SK-N-SH treated with all-trans-retinoic acid at 6 μM for 48 hours (cell line): Measurements from ENCODE around the gene BPTF.

ENCODE experiments used
- ATAC-seq: fragments of 200-7000 bp; cut with Tn5 transposase; 3 replicates; pipeline ENCODE4 v1.9.1; 2020; ENCODE audit warnings: mild to moderate bottlenecking, moderate library complexity
- ARNTL ChIP-seq: fragments of 450-650 bp; formaldehyde crosslinking; IDR thresholded peaks from 2 replicates; pipeline ENCODE4 v1.5.0; 2020; ENCODE audit warnings: low read depth, mild to moderate bottlenecking, moderate library complexity, borderline replicate concordance
- BACH2 ChIP-seq: fragments of 250-450 bp; sonication (Bioruptor Pico); IDR thresholded peaks from 2 replicates; pipeline ENCODE4 v1.9.0; 2021; ENCODE audit warnings: mild to moderate bottlenecking, borderline replicate concordance
- CREB5 ChIP-seq: fragments of 250-450 bp; sonication (Bioruptor Pico); IDR thresholded peaks from 2 replicates; pipeline ENCODE4 v1.5.1; 2020; ENCODE audit warnings: low read depth, mild to moderate bottlenecking, moderate library complexity
- CSDC2 ChIP-seq: fragments of 250-450 bp; sonication (Bioruptor Pico); IDR thresholded peaks from 2 replicates; pipeline ENCODE4 v1.5.0; 2020; ENCODE audit warnings: mild to moderate bottlenecking, moderate library complexity
- CSRNP3 ChIP-seq: fragments of 250-450 bp; sonication (Bioruptor Pico); IDR thresholded peaks from 2 replicates; pipeline ENCODE4 v1.5.1; 2021; ENCODE audit warnings: mild to moderate bottlenecking, moderate library complexity
- ESRRG ChIP-seq: fragments of 250-450 bp; sonication (Bioruptor Pico); IDR thresholded peaks from 2 replicates; pipeline ENCODE4 v1.6.1; 2021; ENCODE audit warnings: mild to moderate bottlenecking
- GLIS3 ChIP-seq: fragments of 250-450 bp; sonication (Bioruptor Pico); IDR thresholded peaks from 2 replicates; pipeline ENCODE4 v1.5.0; 2020; ENCODE audit warnings: mild to moderate bottlenecking, moderate library complexity
- ISL1 ChIP-seq: fragments of 250-450 bp; sonication (Bioruptor Pico); IDR thresholded peaks from 2 replicates; pipeline ENCODE4 v2.1.2; 2022; ENCODE audit warnings: mild to moderate bottlenecking, moderate library complexity
- OSR1 ChIP-seq: fragments of 250-450 bp; sonication (Bioruptor Pico); IDR thresholded peaks from 2 replicates; pipeline ENCODE4 v1.8.0; 2022; ENCODE audit warnings: moderate library complexity, mild to moderate bottlenecking, inconsistent platforms
- PATZ1 ChIP-seq: fragments of 250-450 bp; sonication (Bioruptor Pico); IDR thresholded peaks from 2 replicates; pipeline ENCODE4 v1.8.0; 2020; ENCODE audit warnings: mild to moderate bottlenecking, moderate library complexity, borderline replicate concordance
- POU6F1 ChIP-seq: fragments of 250-450 bp; sonication (Bioruptor Pico); IDR thresholded peaks from 2 replicates; pipeline ENCODE4 v1.8.0; 2021; ENCODE audit warnings: low read depth, mild to moderate bottlenecking, moderate library complexity, borderline replicate concordance
- SNAI2 ChIP-seq: fragments of 250-450 bp; sonication (Bioruptor Pico); IDR thresholded peaks from 2 replicates; pipeline ENCODE4 v1.5.0; 2020; ENCODE audit warnings: mild to moderate bottlenecking, moderate library complexity
- TOX ChIP-seq: fragments of 250-450 bp; sonication (Bioruptor Pico); IDR thresholded peaks from 2 replicates; pipeline ENCODE4 v1.8.0; 2021; ENCODE audit warnings: mild to moderate bottlenecking, moderate library complexity, borderline replicate concordance
- TSHZ2 ChIP-seq: fragments of 250-450 bp; sonication (Bioruptor Pico); IDR thresholded peaks from 2 replicates; pipeline ENCODE4 v1.5.0; 2020; ENCODE audit warnings: mild to moderate bottlenecking, moderate library complexity
- ZFP3 ChIP-seq: fragments of 250-450 bp; sonication (Bioruptor Pico); IDR thresholded peaks from 2 replicates; pipeline ENCODE4 v1.5.0; 2020; ENCODE audit warnings: mild to moderate bottlenecking, moderate library complexity
- ZFP30 ChIP-seq: fragments of 450-650 bp; formaldehyde crosslinking; IDR thresholded peaks from 2 replicates; pipeline ENCODE4 v1.5.0; 2022; ENCODE audit warnings: mild to moderate bottlenecking, moderate library complexity
- ZNF565 ChIP-seq: fragments of 450-650 bp; formaldehyde crosslinking; conservative IDR thresholded peaks from 2 replicates; pipeline ENCODE4 v1.5.0; 2020; ENCODE audit warnings: low read depth, mild to moderate bottlenecking, moderate library complexity
- ZNF70 ChIP-seq: fragments of 450-650 bp; formaldehyde crosslinking; IDR thresholded peaks from 2 replicates; pipeline ENCODE4 v1.5.0; 2020; ENCODE audit warnings: mild to moderate bottlenecking, moderate library complexity
- ZNF8 ChIP-seq: fragments of 450-650 bp; formaldehyde crosslinking; IDR thresholded peaks from 2 replicates; pipeline ENCODE4 v1.5.0; 2020; ENCODE audit warnings: mild to moderate bottlenecking, moderate library complexity

Gene BPTF

GRCh38 chr17:67942810-67943209, 117.5 kb downstream of the BPTF start:
- ATAC-seq = peak; percentile 75
- TF ChIP-seq ESRRG = no peak
- TF ChIP-seq ZNF70 = no peak
- TF ChIP-seq ZFP3 (CRISPR knock-in tag) = no peak
- no peak for TF ChIP-seq ZFP30
- no peak for TF ChIP-seq GLIS3 (CRISPR knock-in tag)
- no peak for TF ChIP-seq CSDC2 (CRISPR knock-in tag)
- no peak for TF ChIP-seq POU6F1 (CRISPR knock-in tag)
- no peak for TF ChIP-seq ZNF565
- TF ChIP-seq CSRNP3 = no peak
- no peak for TF ChIP-seq SNAI2 (CRISPR knock-in tag)
- TF ChIP-seq ISL1 (CRISPR knock-in tag) = no peak
- TF ChIP-seq OSR1 = no peak
- no peak for TF ChIP-seq ARNTL
- no peak for TF ChIP-seq BACH2 (CRISPR knock-in tag)
- TF ChIP-seq TOX = no peak
- TF ChIP-seq ZNF8 (CRISPR knock-in tag) = no peak

GRCh38 chr17:67944035-67944434, 118.7 kb downstream of the BPTF start:
- ATAC-seq = no peak
- no peak for TF ChIP-seq ZNF70
- no peak for TF ChIP-seq POU6F1 (CRISPR knock-in tag)
- no peak for TF ChIP-seq SNAI2 (CRISPR knock-in tag)
- TF ChIP-seq TSHZ2 (CRISPR knock-in tag) = no peak

- ATAC-seq = no peak
- TF ChIP-seq ZFP30 (no peak), PATZ1 (CRISPR knock-in tag) (no peak), POU6F1 (CRISPR knock-in tag) (no peak), OSR1 (no peak), ZNF70 (no peak), TOX (no peak), CREB5 (CRISPR knock-in tag) (no peak), ISL1 (CRISPR knock-in tag) (no peak), ESRRG (no peak)
Observed at GRCh38 chr17:67946513-67946912, 121.2 kb downstream of the BPTF start.
